ENCODE measurements around the gene MKLN1.
"Not testable (repeated sequence)": the region's sequence is repeated elsewhere in the genome, so short reads cannot be mapped to it uniquely, and the experiment has no call there.

MKLN1 gene

GRCh38 chr7:131327626-131328376 lies at the start of gene MKLN1:
Gene MKLN1, plus strand, starts transcription at chr7:131327876. Its CDS starts 24 bp downstream, at chr7:131327900.
- peak; percentile 83 for DNase-seq (ENCODE audit: low read depth)

GRCh38 chr7:131279044-131279443 lies 48.6 kb upstream of the MKLN1 start:
- DNase-seq (ENCODE audit: low read depth): no peak

GRCh38 chr7:131281266-131282048 lies 46.2 kb upstream of the MKLN1 start:
- no peak for DNase-seq (ENCODE audit: low read depth)

- no peak for DNase-seq (ENCODE audit: low read depth)
These were observed 42.8 kb upstream of the MKLN1 start for GRCh38 chr7:131284702-131285419.

GRCh38 chr7:131285556-131285955 lies 42.1 kb upstream of the MKLN1 start:
- DNase-seq (ENCODE audit: low read depth): no peak

GRCh38 chr7:131288450-131288849 lies 39.2 kb upstream of the MKLN1 start:
- DNase-seq (ENCODE audit: low read depth): no peak

GRCh38 chr7:131289051-131289450 lies 38.6 kb upstream of the MKLN1 start:
- DNase-seq (ENCODE audit: low read depth): no peak

- no peak for DNase-seq (ENCODE audit: low read depth)
These were observed 35.4 kb upstream of the MKLN1 start for GRCh38 chr7:131292141-131292905.

- no peak for DNase-seq (ENCODE audit: low read depth)
These were observed 34.7 kb upstream of the MKLN1 start for GRCh38 chr7:131293018-131293417.

- DNase-seq (ENCODE audit: low read depth): no peak
These were observed 33.1 kb upstream of the MKLN1 start for GRCh38 chr7:131294553-131294952.

GRCh38 chr7:131298608-131298992 lies 29.1 kb upstream of the MKLN1 start:
- no peak for DNase-seq (ENCODE audit: low read depth)

GRCh38 chr7:131299074-131299473 lies 28.6 kb upstream of the MKLN1 start:
- no peak for DNase-seq (ENCODE audit: low read depth)

GRCh38 chr7:131300078-131300477 lies 27.6 kb upstream of the MKLN1 start:
- no peak for DNase-seq (ENCODE audit: low read depth)

- no peak for DNase-seq (ENCODE audit: low read depth)
These were observed 26.9 kb upstream of the MKLN1 start for GRCh38 chr7:131300572-131301466.

GRCh38 chr7:131302446-131302845 lies 25.2 kb upstream of the MKLN1 start:
- DNase-seq (ENCODE audit: low read depth): no peak

- DNase-seq (ENCODE audit: low read depth): peak; percentile 4
These were observed 24.6 kb upstream of the MKLN1 start for GRCh38 chr7:131302876-131303707.

- DNase-seq (ENCODE audit: low read depth): no peak
These were observed 22.5 kb upstream of the MKLN1 start for GRCh38 chr7:131305152-131305551.

- DNase-seq (ENCODE audit: low read depth): not testable (repeated sequence)
These were observed 21.6 kb upstream of the MKLN1 start for GRCh38 chr7:131306041-131306440.

- DNase-seq (ENCODE audit: low read depth): no peak
These were observed 20.9 kb upstream of the MKLN1 start for GRCh38 chr7:131306777-131307176.

GRCh38 chr7:131307627-131308026 lies 20.0 kb upstream of the MKLN1 start:
- DNase-seq (ENCODE audit: low read depth): no peak
